ENCODE data around the gene XK. TPM values are rescaled to one million over a fixed set of nuclear protein-coding genes. Genes with fewer than 3 reads are reported as not detected.

XK gene, protein sequence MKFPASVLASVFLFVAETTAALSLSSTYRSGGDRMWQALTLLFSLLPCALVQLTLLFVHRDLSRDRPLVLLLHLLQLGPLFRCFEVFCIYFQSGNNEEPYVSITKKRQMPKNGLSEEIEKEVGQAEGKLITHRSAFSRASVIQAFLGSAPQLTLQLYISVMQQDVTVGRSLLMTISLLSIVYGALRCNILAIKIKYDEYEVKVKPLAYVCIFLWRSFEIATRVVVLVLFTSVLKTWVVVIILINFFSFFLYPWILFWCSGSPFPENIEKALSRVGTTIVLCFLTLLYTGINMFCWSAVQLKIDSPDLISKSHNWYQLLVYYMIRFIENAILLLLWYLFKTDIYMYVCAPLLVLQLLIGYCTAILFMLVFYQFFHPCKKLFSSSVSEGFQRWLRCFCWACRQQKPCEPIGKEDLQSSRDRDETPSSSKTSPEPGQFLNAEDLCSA
- 5.8 TPM for total RNA-seq

GRCh38 chrX:37685381-37686359 lies at the start of gene XK:
XK (plus strand) TSS chrX:37685791; CDS start chrX:37685962, 171 bp downstream.

GRCh38 chrX:37779857-37780256 lies 94.3 kb downstream of the XK start, which contains the start of gene CYBB:
CYBB (plus strand) TSS chrX:37780059; CDS start chrX:37780078, 19 bp downstream.

Other genes with a start within 250 kb of the XK start
- gene LANCL3, start 114.1 kb upstream of the XK start, total RNA-seq: 2.5 TPM
- 12.6 TPM for gene CYBB, start 94.3 kb downstream of the XK start, total RNA-seq
- gene DYNLT3, start 161.8 kb downstream of the XK start, total RNA-seq: 39.4 TPM

Data from camera-type eye (tissue), 1 donor.